GM20000 (cell line): ENCODE data around the gene SMC1A.
"Not testable (repeated sequence)": the region's sequence is repeated elsewhere in the genome, so short reads cannot be mapped to it uniquely, and the experiment has no call there.

Experiments
- DNase-seq: peaks from one replicate; pipeline ENCODE4 v3.0.0; 2012; ENCODE audit warnings: low spot score
- TF ChIP-seq, protein P1 (sequence below): IDR thresholded peaks from 2 replicates; pipeline ENCODE4 v1.5.1; 2012; ENCODE audit warnings: mild to moderate bottlenecking, control low read depth; ENCODE audit errors: extremely low read depth, missing control alignments

Gene SMC1A

DNA sequence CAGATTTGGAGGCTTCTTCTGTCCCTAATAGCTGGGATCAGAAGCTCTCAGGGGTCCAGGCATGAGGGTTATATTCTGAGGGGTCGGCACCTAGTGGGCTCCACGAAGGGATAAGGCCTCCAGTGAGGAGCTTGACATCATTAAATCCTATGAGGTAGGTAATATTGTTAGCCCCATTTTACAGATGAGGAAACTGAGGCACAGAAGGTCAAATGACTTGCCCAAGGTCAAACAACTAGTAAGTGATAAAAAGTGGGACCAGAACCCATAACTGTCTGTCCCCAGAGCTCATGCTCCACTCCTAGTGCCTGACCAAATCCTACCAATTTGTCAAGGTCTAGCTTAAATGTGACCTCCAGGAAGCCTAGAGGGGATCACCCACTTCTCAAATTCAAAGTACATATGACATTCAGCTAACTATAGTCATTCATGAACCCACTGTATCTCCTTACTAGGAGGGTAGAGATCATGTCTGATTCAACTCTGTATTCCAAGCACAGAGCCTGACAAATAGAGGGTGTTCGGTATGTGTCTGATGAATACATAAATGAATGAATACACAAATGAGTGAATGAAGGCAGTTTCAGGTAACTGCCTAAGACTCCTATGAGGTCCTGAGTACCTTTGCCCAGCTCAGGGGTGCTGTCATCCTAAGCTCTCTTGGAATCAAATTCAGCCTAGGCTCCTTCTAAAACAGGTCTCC, 43.3 kb downstream of the SMC1A start:
- no peak for DNase-seq
- TF ChIP-seq, protein P1, sequence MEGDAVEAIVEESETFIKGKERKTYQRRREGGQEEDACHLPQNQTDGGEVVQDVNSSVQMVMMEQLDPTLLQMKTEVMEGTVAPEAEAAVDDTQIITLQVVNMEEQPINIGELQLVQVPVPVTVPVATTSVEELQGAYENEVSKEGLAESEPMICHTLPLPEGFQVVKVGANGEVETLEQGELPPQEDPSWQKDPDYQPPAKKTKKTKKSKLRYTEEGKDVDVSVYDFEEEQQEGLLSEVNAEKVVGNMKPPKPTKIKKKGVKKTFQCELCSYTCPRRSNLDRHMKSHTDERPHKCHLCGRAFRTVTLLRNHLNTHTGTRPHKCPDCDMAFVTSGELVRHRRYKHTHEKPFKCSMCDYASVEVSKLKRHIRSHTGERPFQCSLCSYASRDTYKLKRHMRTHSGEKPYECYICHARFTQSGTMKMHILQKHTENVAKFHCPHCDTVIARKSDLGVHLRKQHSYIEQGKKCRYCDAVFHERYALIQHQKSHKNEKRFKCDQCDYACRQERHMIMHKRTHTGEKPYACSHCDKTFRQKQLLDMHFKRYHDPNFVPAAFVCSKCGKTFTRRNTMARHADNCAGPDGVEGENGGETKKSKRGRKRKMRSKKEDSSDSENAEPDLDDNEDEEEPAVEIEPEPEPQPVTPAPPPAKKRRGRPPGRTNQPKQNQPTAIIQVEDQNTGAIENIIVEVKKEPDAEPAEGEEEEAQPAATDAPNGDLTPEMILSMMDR, result no peak

DNA sequence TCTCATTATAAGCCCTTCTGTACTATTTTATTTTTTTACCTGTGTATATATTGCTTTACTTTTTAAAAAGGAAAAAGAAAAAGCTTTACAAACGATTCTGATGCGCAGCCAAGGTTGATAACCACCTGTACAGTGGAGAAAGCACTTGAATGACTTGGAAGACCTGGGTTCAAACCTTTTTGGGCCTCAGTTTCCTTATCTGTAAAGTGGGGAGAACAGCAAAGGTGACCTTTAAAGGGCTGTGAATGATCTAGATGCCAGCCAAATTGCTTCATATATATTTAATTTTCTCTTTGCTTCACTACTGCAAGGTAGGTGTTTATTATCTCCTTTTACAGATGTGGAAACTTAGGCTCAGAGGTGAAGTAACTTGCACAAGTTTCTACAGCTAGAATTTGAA, 45.0 kb downstream of the SMC1A start:
- DNase-seq, result no peak
- TF ChIP-seq, protein P1, result no peak

DNA sequence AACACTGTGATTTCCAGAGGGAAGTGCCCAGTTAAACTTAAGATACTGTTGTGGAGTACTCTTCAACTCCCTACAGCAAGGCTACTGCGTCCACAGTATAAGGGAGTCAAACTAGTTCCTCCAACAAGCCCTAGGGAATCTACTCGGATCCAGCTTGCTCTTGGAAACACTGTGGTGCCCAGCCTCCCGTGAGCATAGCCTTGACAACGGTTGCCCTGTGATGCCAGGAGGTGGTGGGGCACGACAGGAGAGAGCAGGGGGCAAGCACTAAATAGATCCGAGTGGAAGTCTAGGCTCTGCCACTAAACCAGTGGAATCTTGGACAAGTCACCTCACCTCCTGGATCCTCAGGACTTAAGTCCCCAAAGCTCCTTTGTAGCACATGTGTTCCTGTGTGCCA, 45.6 kb downstream of the SMC1A start:
- no peak for DNase-seq
- TF ChIP-seq, protein P1, result no peak

DNA sequence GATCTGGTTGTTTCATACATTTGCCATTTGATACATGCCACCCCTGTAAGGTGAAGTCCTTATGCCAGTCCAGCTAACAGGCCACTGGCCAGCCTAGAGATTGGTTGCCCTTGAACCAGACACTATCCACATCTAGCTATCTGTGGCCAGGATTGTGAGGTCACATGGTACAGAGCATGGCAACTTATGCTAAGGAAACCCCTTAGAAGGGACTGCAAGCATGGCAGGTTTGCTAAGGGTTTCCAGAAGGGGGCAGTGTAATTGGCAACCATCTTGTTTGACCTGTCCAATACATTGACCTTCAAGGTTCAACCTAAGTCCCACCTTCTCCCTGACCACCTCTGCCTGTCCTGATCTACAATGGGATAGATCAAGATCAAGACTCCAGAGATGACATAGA, 47.5 kb downstream of the SMC1A start:
- TF ChIP-seq, protein P1, result no peak
- DNase-seq, result no peak

DNA sequence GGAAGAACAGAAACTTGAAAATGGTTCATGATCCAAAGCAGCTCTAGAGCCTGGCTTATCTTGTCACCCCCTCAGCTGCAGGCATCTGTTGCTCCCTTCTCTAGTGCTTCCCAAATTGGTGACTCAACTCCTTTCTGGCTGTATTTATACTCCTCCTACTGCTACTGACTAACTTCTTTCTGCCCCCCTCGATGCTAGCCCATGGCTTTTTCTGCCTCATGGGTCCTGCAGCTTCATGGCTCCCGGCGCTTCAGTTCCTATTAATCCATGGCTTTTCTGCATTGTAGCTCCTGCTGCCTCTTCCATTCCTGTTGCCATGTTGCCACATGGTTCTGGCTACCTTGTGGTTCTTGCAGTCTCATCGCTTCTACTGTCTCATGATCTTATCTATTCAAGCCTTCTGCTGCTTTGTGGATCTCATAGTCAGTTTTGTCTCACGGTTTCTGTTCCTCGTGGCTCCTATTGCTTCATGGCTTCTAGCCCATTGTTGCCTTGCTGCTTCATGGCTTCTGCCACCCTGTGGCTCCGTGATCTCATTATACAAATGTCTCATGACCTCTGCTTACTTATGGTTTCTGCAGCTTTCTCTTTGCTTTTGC, 48.1 kb downstream of the SMC1A start:
- DNase-seq, result no peak
- TF ChIP-seq, protein P1, result no peak

DNA sequence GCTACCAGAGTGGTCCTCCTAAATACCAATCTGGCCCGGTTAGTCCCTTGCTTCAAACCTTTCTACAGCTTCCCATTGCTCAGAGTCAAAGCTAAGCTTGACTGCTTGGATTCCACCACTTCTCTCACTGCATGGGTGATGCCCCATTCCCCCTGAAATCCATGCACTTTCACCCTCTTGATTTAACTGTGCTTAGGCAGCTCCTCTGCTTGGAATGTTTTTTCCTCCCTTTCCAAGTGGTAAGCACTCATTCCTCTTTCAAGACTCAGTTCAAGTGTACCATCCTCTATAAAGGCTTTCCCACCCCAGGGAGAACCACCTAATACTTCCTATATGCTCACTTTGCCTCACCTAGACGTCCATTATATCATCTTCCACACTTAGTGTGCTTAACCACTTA, 49.1 kb downstream of the SMC1A start:
- DNase-seq, result no peak
- TF ChIP-seq, protein P1, result no peak

DNA sequence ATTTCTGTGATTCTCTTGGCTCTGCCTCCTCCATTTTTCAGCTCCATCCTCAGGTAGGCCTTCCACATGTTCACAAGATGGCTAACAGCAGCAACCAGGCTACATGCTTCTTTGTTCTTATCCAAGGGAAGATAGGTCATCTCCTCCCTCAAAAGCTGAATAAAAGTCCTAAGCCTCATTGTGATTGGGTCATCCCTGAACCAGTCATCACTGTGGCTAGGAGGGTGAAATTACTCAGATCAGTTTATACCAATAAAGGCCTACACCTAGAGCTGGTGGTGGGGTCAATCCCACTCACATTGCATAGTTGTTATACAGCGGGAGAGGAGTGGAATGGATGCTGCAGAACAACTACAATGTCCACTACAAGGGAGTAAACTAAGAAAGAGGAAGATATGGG, 56.0 kb downstream of the SMC1A start:
- not testable (repeated sequence) for DNase-seq

DNA sequence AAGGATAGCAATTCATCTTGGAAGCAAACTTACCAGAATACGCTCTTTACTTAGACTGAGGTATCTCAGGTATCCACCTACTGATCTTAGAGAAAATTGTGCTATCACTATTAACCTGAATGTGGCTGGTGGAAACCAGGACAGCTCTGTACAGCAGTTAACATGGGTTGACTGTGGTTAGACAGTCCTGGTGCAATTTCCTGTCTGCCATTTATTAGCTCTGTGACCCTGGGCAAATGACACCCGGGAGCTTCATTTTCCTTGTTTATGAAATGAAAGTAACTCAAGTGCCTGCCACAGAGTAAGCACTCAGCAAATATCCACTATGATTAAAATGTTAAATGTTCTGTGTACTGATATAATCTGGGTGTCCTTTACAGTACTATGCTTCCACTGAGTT, 60.0 kb downstream of the SMC1A start:
- TF ChIP-seq, protein P1, result no peak
- DNase-seq, result no peak
